Testis (tissue), 2 donors: Measurements from ENCODE around the gene CLCF1.

Source experiments
- POLR2A ChIP-seq: fragments of 450-650 bp; IDR thresholded peaks from one replicate; pipeline ENCODE4 v1.6.1; 2017; ENCODE audit warnings: antibody characterized with exemption, mild to moderate bottlenecking, moderate library complexity
- TF ChIP-seq, protein P1 (sequence below), 3 experiments: fragments of 450-650 bp in 2 of 3; fragments of 200-600 bp in 1 of 3; sonication (generic) in 1 of 3; IDR thresholded peaks; one replicate each; pipeline ENCODE4 v1.5.1; 2016 to 2019; ENCODE audit warnings: antibody characterized with exemption in 3 of 3, mild to moderate bottlenecking in 2 of 3, moderate library complexity in 1 of 3

DNA sequence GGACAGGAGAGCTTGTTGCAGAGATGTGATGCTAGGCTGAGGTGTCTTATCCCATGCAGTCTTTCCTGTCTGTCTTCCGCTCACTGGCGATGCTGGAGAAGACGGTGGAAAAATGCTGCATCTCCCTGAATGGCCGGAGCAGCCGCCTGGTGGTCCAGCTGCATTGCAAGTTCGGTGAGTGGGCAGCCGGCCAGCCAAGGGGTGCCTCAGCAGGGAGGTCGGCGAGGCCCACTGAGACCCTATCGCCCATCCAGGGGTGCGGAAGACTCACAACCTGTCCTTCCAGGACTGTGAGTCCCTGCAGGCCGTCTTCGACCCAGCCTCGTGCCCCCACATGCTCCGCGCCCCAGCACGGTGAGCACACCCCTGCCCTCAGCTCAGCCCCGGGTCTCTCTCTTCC is 20.0 kb upstream of the CLCF1 start:
- TF ChIP-seq, protein P1, sequence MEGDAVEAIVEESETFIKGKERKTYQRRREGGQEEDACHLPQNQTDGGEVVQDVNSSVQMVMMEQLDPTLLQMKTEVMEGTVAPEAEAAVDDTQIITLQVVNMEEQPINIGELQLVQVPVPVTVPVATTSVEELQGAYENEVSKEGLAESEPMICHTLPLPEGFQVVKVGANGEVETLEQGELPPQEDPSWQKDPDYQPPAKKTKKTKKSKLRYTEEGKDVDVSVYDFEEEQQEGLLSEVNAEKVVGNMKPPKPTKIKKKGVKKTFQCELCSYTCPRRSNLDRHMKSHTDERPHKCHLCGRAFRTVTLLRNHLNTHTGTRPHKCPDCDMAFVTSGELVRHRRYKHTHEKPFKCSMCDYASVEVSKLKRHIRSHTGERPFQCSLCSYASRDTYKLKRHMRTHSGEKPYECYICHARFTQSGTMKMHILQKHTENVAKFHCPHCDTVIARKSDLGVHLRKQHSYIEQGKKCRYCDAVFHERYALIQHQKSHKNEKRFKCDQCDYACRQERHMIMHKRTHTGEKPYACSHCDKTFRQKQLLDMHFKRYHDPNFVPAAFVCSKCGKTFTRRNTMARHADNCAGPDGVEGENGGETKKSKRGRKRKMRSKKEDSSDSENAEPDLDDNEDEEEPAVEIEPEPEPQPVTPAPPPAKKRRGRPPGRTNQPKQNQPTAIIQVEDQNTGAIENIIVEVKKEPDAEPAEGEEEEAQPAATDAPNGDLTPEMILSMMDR (IDR thresholded peaks at IDR 0.05) = no peak
- TF ChIP-seq POLR2A = no peak
